ENCODE data around the gene AIFM3. TPM values are rescaled to one million over a fixed set of nuclear protein-coding genes. Genes with fewer than 3 reads are reported as not detected.

Gene AIFM3
- total RNA-seq, 1 donor from 2014 or later = 0.52 TPM

- intact Hi-C loops (cut with micrococcal nuclease) = loop anchor here (10.0 kb wide), 1 partner anchor 67 kb away; the partner anchor contains the start of gene CRKL
- ATAC-seq (peak; percentile 96), DNase-seq (peak; percentile 90)
Observed at GRCh38 chr22:20981787-20982562, 14.9 kb downstream of the AIFM3 start, which contains the start of gene LZTR1. TSS of gene LZTR1 (plus strand) at chr22:20982297. CDS start at chr22:20982372, 75 bp downstream.

GRCh38 chr22:20982563-20982882 lies 15.5 kb downstream of the AIFM3 start:
- DNase-seq (no peak), ATAC-seq (peak; percentile 12)
- intact Hi-C loops (cut with micrococcal nuclease) = loop anchor here (10.0 kb wide), 1 partner anchor 68 kb away; the partner anchor contains the start of gene CRKL

- intact Hi-C loops (cut with micrococcal nuclease) = loop anchor here (10.0 kb wide), 1 partner anchor 68 kb away; the partner anchor contains the start of gene CRKL
- DNase-seq (no peak), ATAC-seq (no peak)
Observed at GRCh38 chr22:20983081-20983771, 16.2 kb downstream of the AIFM3 start.

GRCh38 chr22:20985720-20986119 lies 18.7 kb downstream of the AIFM3 start:
- DNase-seq (no peak), ATAC-seq (no peak)
- intact Hi-C loops (cut with micrococcal nuclease) = loop anchor here (10.0 kb wide), 1 partner anchor 71 kb away; the partner anchor contains the start of gene CRKL

- no peak for DNase-seq
- ATAC-seq = no peak
- intact Hi-C loops (cut with micrococcal nuclease) = loop anchor here (10.0 kb wide), 1 partner anchor 72 kb away; the partner anchor contains the start of gene CRKL
Observed at GRCh38 chr22:20986365-20986764, 19.3 kb downstream of the AIFM3 start.

- DNase-seq (no peak), ATAC-seq (no peak)
- intact Hi-C loops (cut with micrococcal nuclease) = loop anchor here (10.0 kb wide), 1 partner anchor 73 kb away; the partner anchor contains the start of gene CRKL
Observed at GRCh38 chr22:20987375-20987774, 20.3 kb downstream of the AIFM3 start.

- intact Hi-C loops (cut with micrococcal nuclease) = loop anchor here (10.0 kb wide), 1 partner anchor 74 kb away; the partner anchor contains the start of gene CRKL
- DNase-seq (no peak), ATAC-seq (no peak)
Observed at GRCh38 chr22:20988573-20989322, 21.7 kb downstream of the AIFM3 start.

GRCh38 chr22:20989323-20990138 lies 22.5 kb downstream of the AIFM3 start:
- no peak for ATAC-seq
- intact Hi-C loops (cut with micrococcal nuclease) = loop anchor here (10.0 kb wide), 1 partner anchor 75 kb away; the partner anchor contains the start of gene CRKL
- DNase-seq = no peak

- intact Hi-C loops (cut with micrococcal nuclease) = no loop called here
Observed at GRCh38 chr22:20990184-20991180, 23.4 kb downstream of the AIFM3 start.

GRCh38 chr22:20991252-20992055 lies 24.4 kb downstream of the AIFM3 start:
- intact Hi-C loops (cut with micrococcal nuclease) = no loop called here
- DNase-seq (no peak), ATAC-seq (no peak)

More at GRCh38 chr22:20990184-20991180, 23.4 kb downstream of the AIFM3 start:
- ATAC-seq (no peak), DNase-seq (no peak)

- ATAC-seq (no peak), DNase-seq (no peak)
- intact Hi-C loops (cut with micrococcal nuclease) = no loop called here
Observed at GRCh38 chr22:20992056-20992442, 25.0 kb downstream of the AIFM3 start.

- DNase-seq (no peak), ATAC-seq (no peak)
- intact Hi-C loops (cut with micrococcal nuclease) = no loop called here
Observed at GRCh38 chr22:20992456-20993303, 25.6 kb downstream of the AIFM3 start.

GRCh38 chr22:20993304-20994127 lies 26.5 kb downstream of the AIFM3 start:
- intact Hi-C loops (cut with micrococcal nuclease) = no loop called here
- DNase-seq (no peak), ATAC-seq (no peak)

GRCh38 chr22:20994128-20994901 lies 27.3 kb downstream of the AIFM3 start:
- DNase-seq = no peak
- intact Hi-C loops (cut with micrococcal nuclease) = no loop called here
- ATAC-seq = no peak

Data from left ventricle myocardium superior (tissue), 1 donor.